Pulmonary artery endothelial cell (primary cell): Measurements from ENCODE around the gene EXOSC5. TPM values are rescaled to one million over a fixed set of nuclear protein-coding genes. Genes with fewer than 3 reads are reported as not detected.
"Not testable (repeated sequence)": the region's sequence is repeated elsewhere in the genome, so short reads cannot be mapped to it uniquely, and the experiment has no call there.

Experiments used
- DNase-seq: peaks from one replicate; pipeline ENCODE4 v3.0.0-alpha.2; 2011; ENCODE audit warnings: low read depth, low spot score
- total RNA-seq: library from RNA; depleted of rRNA; stranded (reverse); fragments of >200 nt; gene quantifications from 2 replicates; pipeline ENCODE4 v1.2.3, GENCODE V29; 2014

Gene EXOSC5
- total RNA-seq, 1 donor from 2014 or later, result 15.7 TPM

DNA sequence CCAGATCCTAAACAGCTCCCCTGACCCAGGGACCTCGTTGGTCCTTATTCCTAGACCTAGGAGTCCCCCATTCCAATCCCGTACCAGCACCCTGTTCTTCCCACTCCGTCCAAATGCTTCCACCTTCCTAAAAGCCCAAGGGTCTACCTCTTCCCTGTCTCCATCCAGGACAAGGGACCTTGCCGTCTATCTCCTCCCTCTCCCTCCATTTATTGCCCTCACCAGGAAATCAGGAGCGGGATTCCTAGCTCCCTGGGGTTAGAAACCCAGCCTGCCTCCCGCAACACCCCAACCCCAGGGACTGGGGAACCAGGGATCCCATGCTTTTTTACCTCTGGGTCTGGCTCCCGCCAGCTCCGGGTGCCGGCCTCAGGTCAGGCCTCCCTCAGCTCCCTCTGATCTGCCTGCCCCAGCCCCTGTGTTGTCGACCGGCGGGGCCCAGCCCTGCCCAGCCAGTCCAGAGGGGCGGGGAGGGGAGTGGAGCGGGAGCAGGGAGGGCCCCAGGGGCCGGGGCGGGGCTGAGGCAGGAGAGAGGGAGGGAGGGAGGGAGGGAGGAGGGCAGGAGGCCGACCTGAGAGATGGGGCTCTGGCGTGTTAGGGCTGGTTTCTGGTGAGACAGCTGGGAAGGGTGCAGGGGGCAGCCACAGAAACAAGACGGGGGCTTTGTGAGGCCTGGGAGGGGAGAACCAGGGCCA lies 29.9 kb upstream of the EXOSC5 start, which contains the start of gene B3GNT8:
Gene B3GNT8, minus strand, starts transcription at position 423 of the 695 bp plus-strand sequence. CDS start 596 bp downstream, outside the sequence.
- peak; percentile 22 for DNase-seq

DNA sequence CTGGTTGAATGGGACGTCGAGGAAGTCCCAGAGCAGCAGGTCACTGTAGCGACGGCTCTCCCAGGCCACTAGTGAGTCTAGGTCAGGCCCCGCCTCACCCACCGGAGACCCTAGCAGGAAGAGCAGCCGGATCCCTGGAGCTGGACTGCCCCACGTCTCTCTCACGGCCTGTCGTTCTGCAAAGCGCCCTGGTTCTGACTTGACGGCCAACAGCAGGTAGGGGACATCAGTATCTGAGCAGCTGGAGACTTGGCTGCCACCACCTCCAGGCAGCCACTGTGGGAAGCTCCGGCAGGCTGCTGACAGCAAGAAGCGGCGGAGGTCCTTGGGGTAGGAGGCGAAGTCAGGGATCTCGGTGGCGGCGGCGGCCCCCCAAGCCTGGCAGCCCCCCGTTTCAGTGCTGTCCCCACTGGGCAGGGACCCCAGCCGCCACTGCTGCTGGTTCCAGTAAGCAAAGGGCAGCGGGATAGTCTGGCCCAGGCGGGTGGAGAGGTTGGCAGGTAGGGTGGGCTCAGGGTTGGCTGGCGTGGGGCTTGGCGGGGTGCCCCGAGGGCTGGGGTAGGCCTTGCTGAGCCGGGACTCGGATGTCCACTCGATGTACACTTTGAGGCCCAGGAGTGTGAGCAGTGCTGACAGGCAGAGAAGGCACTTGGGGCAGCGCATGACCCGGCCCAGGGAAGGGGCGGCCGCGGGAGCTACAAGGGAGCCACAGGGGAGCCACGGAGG lies 29.1 kb upstream of the EXOSC5 start:
- no peak for DNase-seq

DNA sequence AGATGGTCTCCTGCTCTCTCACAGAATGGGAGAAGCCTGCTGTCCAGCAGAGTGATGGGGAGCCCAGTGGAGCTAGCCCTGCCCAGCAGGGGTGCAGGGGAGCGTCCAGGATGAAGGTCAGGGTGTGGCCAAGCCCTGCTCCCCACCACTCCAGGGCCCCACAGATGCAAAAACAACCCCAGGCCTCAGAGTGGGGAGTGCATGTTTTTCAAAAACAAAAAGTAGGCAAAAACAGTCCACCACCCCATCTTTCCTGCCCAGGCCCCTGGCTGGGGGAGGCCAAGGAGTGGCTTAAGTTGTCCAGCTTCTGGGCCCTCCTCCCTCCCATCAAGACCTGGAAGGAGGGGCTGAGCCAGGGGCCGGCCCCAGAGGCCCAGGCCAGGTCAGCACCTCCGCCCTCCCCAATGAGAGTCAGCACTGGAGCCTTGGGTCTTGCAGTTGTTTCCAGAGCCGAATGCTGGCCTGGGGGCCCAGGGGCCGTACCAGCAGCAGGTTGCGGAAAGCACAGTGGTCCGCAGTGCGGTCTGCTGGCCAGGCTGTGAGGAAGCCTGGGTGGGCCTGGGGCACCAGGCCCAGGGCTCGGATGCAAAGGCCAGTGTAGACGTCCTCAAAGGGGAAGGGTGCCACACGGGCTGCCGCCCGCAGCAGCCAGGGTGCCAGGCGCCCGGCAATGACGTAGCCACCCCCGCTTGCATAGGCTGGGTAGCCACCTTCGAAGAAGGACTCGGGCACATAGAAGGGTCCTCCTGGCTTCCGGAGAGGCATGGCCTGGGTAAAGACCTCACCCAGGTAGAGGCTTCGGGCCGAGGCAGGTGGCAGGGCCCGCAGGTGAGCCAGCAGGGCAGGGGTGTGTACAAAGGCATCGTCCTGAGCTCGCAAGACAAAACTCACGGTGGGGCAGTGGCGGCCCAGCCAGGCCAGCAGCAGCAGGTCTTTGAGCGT lies 28.3 kb upstream of the EXOSC5 start:
- no peak for DNase-seq

DNA sequence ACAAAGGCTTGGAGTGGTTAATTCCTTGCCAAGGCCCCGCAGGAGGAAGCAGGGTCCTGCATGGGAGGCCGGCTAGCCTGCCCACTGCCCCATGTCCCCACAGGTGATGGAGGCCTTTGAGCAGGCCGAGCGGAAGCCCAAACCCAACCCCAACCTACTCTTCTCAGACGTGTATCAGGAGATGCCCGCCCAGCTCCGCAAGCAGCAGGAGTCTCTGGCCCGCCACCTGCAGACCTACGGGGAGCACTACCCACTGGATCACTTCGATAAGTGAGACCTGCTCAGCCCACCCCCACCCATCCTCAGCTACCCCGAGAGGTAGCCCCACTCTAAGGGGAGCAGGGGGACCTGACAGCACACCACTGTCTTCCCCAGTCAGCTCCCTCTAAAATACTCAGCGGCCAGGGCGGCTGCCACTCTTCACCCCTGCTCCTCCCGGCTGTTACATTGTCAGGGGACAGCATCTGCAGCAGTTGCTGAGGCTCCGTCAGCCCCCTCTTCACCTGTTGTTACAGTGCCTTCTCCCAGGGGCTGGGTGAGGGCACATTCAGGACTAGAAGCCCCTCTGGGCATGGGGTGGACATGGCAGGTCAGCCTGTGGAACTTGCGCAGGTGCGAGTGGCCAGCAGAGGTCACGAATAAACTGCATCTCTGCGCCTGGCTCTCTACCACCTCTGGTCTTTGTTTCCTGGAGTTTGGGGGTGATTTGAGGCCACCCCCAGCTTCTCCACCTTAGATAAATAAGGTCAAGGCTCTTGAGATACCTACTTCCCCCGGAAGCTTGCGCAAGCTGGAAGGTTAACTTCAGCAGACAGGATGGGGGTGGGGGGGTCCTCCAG lies 27.4 kb upstream of the EXOSC5 start:
- DNase-seq, result no peak

DNA sequence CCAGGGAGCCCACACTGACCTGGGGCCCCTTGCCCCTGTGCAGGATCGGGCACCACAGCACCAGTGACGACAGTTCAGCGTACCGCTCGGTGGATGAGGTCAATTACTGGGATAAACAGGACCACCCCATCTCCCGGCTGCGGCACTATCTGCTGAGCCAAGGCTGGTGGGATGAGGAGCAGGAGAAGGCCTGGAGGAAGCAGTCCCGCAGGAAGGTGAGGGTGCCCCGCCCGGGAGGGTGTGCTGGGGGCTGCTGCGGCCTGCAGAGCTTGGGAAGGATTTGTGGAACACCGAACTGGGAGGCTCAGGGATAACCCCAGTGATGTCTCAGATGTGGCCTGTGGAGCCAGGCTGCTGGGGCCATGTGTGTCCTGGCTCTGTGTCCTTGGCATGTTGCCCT lies 25.8 kb upstream of the EXOSC5 start:
- no peak for DNase-seq

DNA sequence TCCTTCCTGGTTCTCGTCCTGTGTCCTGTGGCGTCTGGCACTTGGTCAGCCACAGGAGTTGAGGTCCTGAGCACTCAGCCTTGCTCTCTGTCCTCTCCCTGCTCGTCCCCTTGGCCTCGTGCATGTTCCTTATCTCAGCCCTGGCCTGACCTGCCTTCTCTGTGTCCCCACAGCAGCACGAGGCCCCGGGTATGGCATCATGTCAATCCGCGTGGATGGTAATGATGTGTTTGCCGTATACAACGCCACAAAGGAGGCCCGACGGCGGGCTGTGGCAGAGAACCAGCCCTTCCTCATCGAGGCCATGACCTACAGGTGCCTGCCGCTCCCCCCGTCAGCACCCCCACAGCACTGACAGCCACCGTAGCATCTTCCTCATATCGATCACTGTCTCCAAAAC lies 25.3 kb upstream of the EXOSC5 start:
- no peak for DNase-seq

DNA sequence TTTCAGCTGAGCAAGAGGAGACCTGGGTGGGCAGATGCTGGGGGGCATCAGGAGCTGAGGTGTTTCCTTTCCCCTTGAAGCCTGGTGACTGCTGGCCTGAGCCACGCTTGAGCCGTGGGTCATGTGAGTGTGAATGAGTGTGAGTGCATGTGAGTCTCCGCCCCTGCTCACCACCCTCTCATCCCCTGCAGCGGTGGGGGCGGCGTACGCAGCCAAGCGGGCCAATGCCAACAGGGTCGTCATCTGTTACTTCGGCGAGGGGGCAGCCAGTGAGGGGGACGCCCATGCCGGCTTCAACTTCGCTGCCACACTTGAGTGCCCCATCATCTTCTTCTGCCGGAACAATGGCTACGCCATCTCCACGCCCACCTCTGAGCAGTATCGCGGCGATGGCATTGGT lies 24.8 kb upstream of the EXOSC5 start:
- no peak for DNase-seq

DNA sequence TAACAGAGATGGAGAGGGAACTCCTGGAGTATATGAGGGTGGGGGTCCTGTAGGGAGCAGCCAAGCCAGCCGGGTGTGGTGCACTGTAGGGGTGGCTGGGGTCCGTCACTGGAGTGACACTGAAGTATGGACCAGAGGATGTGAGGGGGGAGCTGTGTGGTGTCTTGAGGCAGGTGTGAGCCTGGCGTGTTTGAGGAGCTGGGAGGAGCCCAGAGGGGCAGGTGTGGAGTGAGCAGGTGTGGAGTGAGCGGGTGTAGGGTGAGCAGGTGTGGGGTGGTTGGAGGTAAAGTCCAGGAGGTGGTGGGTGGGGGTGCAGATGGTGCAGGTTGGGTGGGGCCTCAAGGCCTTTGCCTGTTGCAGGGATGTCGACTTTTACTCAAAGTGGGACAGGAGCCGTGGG lies 24.2 kb upstream of the EXOSC5 start:
- no peak for DNase-seq

DNA sequence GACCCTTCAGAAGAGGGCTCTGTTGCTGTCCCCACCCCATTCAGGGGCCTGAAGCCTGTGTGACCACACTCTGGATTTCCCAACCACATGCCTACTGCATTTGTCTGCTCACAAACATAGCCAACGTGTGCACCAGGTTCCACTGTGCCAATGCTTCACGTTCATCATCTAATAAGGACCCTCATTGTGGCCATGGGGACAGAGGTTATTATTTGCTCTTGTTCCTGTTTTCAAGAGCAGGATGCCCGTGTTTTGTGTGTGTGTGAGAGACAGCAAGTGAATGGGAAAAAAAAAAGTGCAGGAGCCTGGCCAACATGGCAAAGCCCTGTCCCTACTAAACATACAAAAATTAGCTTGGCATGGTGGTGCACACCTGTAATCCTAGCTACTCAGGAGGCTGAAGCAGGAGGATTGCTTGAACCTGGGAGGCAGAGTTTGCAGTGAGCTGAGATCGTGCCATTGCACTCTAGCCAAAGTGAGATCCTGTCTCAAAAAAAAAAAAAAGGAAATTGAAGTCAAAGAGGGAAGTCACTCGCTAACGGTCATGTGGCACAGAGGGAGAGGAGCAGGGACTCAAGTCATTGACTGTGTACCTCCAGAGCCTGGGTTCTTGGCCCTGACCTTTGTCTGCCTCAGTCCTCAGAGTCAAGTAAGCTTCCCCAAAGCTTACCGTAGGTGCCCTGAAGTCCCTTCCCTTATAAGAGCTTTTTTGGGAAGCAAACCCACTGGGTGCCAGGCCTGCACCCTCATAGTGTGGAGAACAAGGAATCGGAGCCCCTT lies 23.1 kb upstream of the EXOSC5 start:
- no peak for DNase-seq

DNA sequence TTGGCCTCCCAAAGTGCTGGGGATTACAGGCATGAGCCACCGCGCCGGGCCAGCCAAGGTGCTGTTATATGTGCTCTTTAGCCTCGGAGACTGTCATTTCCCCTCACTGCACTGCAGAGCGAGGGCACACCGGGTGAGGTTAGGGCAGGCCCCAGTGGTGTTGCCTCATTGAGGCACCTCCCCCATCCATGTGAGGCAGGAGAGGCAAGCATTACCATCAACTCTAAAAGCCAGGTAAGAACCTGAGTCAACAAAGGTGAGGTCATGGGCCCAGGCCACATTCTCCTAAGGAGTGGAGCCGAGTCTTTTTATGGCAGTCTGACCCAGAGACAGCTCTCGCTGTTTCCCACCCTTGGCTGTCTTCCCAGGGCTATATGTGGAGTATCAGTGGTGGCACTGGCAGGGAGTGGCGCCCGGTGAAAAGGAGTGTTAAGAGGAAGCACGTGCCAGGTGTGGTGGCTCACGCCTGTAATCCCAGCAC lies 19.1 kb upstream of the EXOSC5 start:
- DNase-seq, result no peak

DNA sequence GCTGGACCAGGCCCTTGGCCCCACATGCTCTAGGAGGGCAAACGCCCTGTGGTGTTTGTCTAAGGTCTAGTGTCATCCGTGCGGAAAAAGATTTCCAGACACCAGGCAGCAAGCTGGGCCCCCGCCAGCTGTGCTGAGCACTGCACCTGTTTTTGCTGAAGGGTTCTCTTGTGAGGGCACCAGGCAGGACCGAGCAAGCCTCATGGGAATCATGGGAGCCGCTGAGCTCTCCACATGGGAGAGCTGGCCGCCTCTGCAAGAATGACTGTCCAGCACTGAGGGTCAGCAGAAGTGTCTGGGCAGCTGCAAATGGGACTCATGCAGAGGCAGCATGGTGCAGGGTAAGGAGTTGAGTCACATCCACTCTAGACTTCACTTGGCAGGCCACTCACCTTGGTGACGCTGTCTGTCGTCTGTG lies 18.0 kb upstream of the EXOSC5 start:
- no peak for DNase-seq

DNA sequence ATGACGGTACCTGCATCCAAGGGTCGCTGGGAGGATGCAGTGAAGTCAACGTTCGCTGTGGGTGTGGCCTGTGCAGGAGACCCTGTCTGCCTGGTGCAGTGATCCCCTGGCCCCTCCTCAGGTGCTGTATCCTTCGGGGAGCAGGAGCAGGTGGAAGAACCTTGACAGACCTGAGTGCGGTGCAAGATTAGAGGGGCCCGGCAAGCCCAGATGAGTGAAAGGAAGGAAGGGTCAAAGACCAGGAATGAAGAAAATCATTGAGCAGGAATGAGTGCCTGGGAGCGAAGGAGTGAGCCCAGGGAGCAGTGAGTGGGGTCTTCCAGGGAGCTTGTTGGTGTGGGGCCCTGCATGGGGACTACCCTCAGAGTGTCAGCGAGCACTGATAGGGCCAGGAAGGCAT lies 17.3 kb upstream of the EXOSC5 start:
- no peak for DNase-seq

DNA sequence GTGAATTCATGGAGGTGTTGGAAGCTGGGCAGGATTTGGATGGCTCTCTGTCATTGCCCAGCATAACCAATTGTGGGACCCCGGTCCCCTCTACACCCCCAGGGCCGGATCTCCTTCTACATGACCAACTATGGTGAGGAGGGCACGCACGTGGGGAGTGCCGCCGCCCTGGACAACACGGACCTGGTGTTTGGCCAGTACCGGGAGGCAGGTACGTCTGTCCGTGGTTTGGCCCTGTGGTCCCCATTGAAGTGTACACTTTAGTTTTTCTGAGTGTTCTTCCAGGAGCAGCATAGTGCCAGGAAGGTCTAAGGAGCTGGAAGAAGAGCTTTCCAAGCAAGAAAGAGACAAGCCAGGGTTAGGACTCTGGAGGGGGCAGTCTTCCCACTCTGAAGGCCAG lies 16.8 kb upstream of the EXOSC5 start:
- no peak for DNase-seq

DNA sequence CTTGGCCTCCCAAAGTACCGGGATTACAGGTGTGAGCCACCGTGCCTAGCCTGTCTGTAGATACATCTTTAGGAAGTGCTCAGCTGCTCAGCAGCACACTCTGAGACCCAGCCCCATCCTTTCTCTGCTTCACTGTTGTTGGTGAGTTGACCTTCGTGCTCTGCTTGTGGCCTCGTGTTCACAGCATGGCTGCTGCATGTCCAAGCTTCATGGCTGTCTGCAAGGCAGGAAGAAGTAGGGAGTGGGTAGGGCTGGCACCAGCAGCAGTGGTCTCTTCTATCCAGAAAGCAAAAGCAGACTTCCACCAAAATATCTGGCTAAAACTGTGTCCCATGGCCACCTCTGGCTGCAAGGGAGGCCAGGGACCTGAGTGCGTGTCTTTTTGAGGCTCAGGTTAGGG lies 15.8 kb upstream of the EXOSC5 start:
- DNase-seq, result no peak

DNA sequence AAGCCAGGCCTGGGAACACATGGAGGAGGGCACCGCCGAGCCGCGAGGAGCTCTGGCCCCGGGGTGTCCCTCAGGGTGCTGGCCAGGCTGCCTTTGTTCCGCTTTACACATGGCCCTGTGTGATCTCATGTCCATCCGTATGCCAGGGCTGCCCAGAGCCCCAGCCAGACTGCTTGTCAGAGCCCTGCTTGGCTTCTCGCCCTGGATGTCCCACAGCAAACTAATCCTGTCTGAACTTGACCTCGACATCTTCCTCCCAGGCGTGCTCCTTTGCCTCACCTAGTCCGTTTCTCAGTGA lies 14.8 kb upstream of the EXOSC5 start:
- no peak for DNase-seq

DNA sequence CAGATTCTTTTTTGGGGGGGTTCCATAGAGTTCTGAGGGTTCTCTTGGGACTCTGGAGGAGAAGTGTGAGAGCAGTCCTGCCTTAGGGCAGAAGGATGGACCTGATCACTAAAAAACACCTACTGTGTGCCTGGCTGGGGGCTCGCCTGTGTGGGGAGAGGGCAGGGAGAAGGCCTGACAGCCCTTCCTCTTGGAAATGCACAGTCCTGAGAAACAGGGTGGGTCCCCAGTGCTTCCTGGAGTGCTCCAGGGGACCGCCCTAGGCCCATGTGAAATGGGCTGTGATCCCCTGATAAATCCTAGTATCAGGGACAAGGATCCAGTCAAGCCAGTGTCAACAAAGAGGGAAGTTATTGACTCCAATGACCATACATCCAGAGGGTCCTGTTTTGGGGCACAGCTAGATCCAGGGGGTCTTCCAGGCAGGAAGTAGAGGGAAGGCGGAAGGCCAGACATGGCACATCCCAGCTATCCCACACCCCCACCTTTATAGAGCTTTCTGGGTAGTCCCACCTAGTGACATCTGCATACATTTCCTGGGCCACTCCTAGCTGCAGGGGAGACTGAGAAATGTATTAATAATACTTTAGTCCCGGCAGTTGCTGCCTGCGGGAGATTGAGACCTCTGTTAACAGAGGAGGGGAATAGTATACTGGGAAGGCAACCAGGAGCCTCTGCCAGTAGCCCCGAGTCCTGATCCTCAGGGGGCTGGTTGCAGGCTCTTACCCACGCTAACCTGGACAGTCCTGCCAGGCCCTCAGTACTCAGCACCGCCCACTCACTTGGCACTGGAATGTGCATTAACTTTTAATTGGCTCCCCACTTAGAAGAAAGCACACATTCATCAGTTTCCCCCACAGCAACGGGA lies 14.2 kb upstream of the EXOSC5 start:
- no peak for DNase-seq

DNA sequence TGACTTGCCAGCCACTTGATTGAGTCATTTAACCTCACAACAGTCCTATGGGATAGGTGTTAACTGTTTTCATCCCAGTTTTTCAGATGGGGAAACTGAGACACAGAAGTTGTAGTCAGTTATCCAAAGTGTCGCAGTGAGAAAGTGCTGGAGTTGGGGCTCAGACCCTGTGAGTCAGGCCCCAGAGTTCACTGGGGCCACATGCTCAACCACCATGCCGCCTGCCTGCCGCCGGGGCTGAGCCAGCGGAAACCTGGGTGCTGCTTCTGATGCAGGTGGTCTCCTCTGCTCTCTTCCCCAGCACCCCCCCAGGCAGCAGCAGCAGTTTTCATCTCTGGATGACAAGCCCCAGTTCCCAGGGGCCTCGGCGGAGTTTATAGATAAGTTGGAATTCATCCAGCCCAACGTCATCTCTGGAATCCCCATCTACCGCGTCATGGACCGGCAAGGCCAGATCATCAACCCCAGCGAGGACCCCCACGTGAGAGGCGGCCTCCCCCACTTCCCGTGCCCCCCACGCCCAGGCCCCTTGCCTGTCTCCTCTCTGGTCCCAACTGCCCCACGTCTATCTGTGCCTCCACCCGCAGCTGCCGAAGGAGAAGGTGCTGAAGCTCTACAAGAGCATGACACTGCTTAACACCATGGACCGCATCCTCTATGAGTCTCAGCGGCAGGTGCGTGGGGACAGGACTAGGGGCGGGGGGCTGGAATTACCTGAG lies 13.3 kb upstream of the EXOSC5 start:
- DNase-seq, result no peak

DNA sequence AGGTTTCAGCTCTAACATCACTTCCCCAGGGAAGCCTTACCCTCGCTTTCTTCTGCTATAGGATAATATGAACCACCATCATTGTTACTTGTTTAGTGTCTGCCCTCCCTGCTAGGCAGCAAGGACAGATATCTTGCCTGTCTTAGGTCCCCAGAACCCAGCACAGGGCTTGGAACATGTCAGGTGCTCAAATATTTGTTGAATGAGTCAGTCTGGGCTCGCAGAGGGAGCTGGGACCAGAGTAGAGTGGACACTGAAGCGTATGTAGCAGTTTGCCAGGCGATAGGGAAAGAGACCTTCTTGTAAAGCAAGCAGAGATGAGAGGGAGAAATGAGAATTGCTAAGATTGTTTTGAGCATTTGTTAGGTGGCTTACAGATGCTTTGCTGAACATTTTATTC lies 12.1 kb upstream of the EXOSC5 start:
- DNase-seq, result no peak

DNA sequence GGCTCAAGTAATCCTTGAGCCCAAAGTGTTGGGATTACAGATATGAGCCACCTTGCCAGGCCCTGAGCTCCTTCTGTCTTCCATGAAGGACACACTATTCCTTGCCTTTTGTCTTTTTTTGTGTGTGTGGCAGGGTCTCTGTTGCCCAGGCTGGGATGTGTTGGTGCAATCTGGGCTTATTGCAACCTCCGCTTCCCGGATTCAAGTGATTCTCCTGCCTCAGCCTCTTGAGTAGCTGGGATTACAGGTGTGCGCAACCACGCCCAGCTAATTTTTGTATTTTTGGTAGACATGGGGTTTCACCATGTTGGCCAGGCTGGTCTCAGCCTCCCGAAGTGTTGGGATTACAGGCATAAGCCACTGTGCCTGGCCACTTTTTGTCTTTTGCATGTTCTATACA lies 11.7 kb upstream of the EXOSC5 start:
- DNase-seq, result not testable (repeated sequence)
